Panc1 (cell line): ENCODE measurements around the gene ITPR2. TPM values are rescaled to one million over a fixed set of nuclear protein-coding genes. Genes with fewer than 3 reads are reported as not detected.

Source experiments
- ATAC-seq: fragments of 200-7000 bp; cut with Tn5 transposase; 2 replicates; pipeline ENCODE4 v1.9.1; 2020; ENCODE audit warnings: mild to moderate bottlenecking, moderate library complexity
- BruUV-seq: library from RNA; stranded (reverse); fragments of 400-500 nt; replicated peaks from 2 replicates; lab custom pipeline; 2021; lab: Mats Ljungman, UMichigan
- CTCF ChIA-PET: fragments of 300-600 bp; sonication (Branson Sonifier 250); formaldehyde crosslinking; loops from one replicate; lab custom pipeline; 2022; ENCODE audit warnings: antibody characterized with exemption; lab: Charles Lee
- POLR2A ChIA-PET: fragments of 300-600 bp; sonication (Branson Sonifier 250); formaldehyde crosslinking; loops from one replicate; lab custom pipeline; 2022; ENCODE audit warnings: antibody characterized with exemption; lab: Charles Lee
- DNase-seq: peaks from one replicate; pipeline ENCODE4 v3.0.0-alpha.2; 2010; ENCODE audit warnings: low read depth, low spot score
- H3K27ac ChIP-seq: 2 replicates; pipeline ENCODE4 v1.5.1; 2011; ENCODE audit warnings: mild to moderate bottlenecking, low read length, inconsistent platforms
- H3K27me3 ChIP-seq: fragments of 200-500 bp; sonication (Bioruptor generic); 2 replicates; pipeline ENCODE4 v1.6.0; 2014; ENCODE audit warnings: low read length, inconsistent platforms; ENCODE audit not compliant: control insufficient read depth, insufficient read depth
- H3K36me3 ChIP-seq: fragments of 200-500 bp; sonication (Bioruptor generic); 2 replicates; pipeline ENCODE4 v1.5.1; 2014; ENCODE audit warnings: inconsistent platforms, mild to moderate bottlenecking, low read length, moderate library complexity; ENCODE audit not compliant: control insufficient read depth, insufficient read depth
- H3K4me1 ChIP-seq: 2 replicates; pipeline ENCODE4 v1.5.1; 2011; ENCODE audit warnings: inconsistent platforms, mild to moderate bottlenecking, low read length, moderate library complexity; ENCODE audit not compliant: control insufficient read depth, insufficient read depth
- H3K4me3 ChIP-seq, 2 experiments: 2 replicates each; pipeline ENCODE4 v1.5.1; 2011 to 2012; ENCODE audit warnings: low read depth in 2 of 2, low read length in 2 of 2, mild to moderate bottlenecking in 2 of 2, inconsistent platforms in 1 of 2, moderate library complexity in 1 of 2
- H3K9me3 ChIP-seq: fragments of 200-500 bp; sonication (Bioruptor generic); 2 replicates; pipeline ENCODE4 v1.5.1; 2014; ENCODE audit warnings: low read depth, mild to moderate bottlenecking, inconsistent platforms, low read length, moderate library complexity; ENCODE audit not compliant: control insufficient read depth, insufficient read depth
- POLR2AphosphoS5 ChIP-seq: IDR thresholded peaks from 2 replicates; pipeline ENCODE4 v1.6.1; 2012; ENCODE audit warnings: mild to moderate bottlenecking, low read depth, low read length, moderate library complexity
- SIN3A ChIP-seq: IDR thresholded peaks from 2 replicates; pipeline ENCODE4 v1.6.1; 2012; ENCODE audit warnings: low read depth, mild to moderate bottlenecking, low read length, moderate library complexity, borderline replicate concordance; ENCODE audit not compliant: insufficient read depth
- TCF7L2 ChIP-seq: IDR thresholded peaks from 2 replicates; pipeline ENCODE4 v1.6.1; 2011; ENCODE audit warnings: mild to moderate bottlenecking, low read depth, low read length, inconsistent platforms
- in situ Hi-C: cut with HindIII; loops from 2 replicates; pipeline ENCODE4 v1.10.0; 2016; ENCODE audit warnings: low sequenced_read_pairs, low pct_unique_long_range_greater_than_20kb
- intact Hi-C: fragments of 100-400 bp; cut with micrococcal nuclease; formaldehyde crosslinking; loops from one replicate; pipeline ENCODE4 v1.10.0; 2022; ENCODE audit not compliant: unreplicated experiment
- total RNA-seq: library from RNA; stranded (reverse); gene quantifications from one replicate; pipeline ENCODE4 v1.2.1, GENCODE V29; 2021; ENCODE audit not compliant: unreplicated experiment
- TF ChIP-seq, protein P1 (sequence below): fragments of 450-650 bp; IDR thresholded peaks from 2 replicates; pipeline ENCODE4 v1.5.1; 2017; ENCODE audit warnings: mild to moderate bottlenecking
- TF ChIP-seq, protein P2 (sequence below), 2 experiments: IDR thresholded peaks; 2 replicates each; pipeline ENCODE4 v1.6.1; 2011 to 2012; ENCODE audit warnings: low read depth in 2 of 2, control low read depth in 1 of 2, low read length in 1 of 2, mild to moderate bottlenecking in 1 of 2, moderate library complexity in 1 of 2; ENCODE audit not compliant: insufficient read depth in 1 of 2

The ITPR2 gene
- total RNA-seq, 1 experiment from 2014 or later: 41.8 TPM

DNA sequence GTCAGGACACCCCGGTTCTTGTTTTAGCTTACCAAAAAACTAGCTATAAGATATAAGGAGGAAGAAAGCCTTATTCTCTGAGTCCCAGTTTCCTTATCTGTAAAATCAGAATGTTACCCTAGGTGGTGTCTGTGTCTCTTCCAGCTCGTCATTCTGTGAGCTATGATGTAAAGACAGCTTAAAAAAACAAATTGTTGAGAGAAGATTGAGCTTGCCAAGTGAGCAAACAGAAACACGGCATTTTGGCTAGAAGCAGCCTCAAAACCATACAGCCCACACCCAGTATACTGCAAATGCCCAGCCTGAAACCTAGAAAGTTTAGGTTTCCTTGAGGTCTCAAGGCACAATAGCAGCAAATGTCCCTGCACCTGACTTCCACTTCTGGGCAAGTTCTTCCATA is 486.3 kb downstream of the ITPR2 start:
- TF ChIP-seq, protein P1, sequence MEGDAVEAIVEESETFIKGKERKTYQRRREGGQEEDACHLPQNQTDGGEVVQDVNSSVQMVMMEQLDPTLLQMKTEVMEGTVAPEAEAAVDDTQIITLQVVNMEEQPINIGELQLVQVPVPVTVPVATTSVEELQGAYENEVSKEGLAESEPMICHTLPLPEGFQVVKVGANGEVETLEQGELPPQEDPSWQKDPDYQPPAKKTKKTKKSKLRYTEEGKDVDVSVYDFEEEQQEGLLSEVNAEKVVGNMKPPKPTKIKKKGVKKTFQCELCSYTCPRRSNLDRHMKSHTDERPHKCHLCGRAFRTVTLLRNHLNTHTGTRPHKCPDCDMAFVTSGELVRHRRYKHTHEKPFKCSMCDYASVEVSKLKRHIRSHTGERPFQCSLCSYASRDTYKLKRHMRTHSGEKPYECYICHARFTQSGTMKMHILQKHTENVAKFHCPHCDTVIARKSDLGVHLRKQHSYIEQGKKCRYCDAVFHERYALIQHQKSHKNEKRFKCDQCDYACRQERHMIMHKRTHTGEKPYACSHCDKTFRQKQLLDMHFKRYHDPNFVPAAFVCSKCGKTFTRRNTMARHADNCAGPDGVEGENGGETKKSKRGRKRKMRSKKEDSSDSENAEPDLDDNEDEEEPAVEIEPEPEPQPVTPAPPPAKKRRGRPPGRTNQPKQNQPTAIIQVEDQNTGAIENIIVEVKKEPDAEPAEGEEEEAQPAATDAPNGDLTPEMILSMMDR: no peak
- TF ChIP-seq, protein P2, sequence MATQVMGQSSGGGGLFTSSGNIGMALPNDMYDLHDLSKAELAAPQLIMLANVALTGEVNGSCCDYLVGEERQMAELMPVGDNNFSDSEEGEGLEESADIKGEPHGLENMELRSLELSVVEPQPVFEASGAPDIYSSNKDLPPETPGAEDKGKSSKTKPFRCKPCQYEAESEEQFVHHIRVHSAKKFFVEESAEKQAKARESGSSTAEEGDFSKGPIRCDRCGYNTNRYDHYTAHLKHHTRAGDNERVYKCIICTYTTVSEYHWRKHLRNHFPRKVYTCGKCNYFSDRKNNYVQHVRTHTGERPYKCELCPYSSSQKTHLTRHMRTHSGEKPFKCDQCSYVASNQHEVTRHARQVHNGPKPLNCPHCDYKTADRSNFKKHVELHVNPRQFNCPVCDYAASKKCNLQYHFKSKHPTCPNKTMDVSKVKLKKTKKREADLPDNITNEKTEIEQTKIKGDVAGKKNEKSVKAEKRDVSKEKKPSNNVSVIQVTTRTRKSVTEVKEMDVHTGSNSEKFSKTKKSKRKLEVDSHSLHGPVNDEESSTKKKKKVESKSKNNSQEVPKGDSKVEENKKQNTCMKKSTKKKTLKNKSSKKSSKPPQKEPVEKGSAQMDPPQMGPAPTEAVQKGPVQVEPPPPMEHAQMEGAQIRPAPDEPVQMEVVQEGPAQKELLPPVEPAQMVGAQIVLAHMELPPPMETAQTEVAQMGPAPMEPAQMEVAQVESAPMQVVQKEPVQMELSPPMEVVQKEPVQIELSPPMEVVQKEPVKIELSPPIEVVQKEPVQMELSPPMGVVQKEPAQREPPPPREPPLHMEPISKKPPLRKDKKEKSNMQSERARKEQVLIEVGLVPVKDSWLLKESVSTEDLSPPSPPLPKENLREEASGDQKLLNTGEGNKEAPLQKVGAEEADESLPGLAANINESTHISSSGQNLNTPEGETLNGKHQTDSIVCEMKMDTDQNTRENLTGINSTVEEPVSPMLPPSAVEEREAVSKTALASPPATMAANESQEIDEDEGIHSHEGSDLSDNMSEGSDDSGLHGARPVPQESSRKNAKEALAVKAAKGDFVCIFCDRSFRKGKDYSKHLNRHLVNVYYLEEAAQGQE (IDR thresholded peaks at IDR 0.05; ENCODE audit: insufficient read depth in 1 of 2, low read depth in 2 of 2, low read length in 1 of 2): no peak
- no peak for TF ChIP-seq TCF7L2
- no peak for TF ChIP-seq SIN3A
- no peak for TF ChIP-seq POLR2AphosphoS5
- Histone ChIP-seq H3K36me3 (no peaks in the 10 kb centered on the region), H3K9me3 (no peaks in the 10 kb centered on the region), H3K4me3 (no peak overlapping the region), H3K27ac (no peak overlapping the region), H3K27me3 (no peaks in the 10 kb centered on the region), H3K4me1 (no peaks in the 10 kb centered on the region)
- no peak for ATAC-seq
- BruUV-seq: no TSS peak
- ChIA-PET POLR2A (interaction anchor here (0.7 kb wide), 3 partner anchors 50 to 564 kb away, joined by 3 to 4 read pairs (median 4); no protein-coding TSS in a partner anchor), CTCF (no interaction called here)
- DNase-seq: no peak
- intact Hi-C loops: no loop called here
- in situ Hi-C loops: no loop called here

- BruUV-seq: no TSS peak
- CTCF ChIA-PET: no interaction called here
Observed at GRCh38 chr12:26345471-26346003, 487.5 kb downstream of the ITPR2 start.

More at GRCh38 chr12:26345471-26346003, 487.5 kb downstream of the ITPR2 start:
- no peak for DNase-seq
- Histone ChIP-seq H3K27ac (no peak overlapping the region), H3K36me3 (no peaks in the 10 kb centered on the region), H3K4me1 (no peaks in the 10 kb centered on the region), H3K4me3 (no peak overlapping the region), H3K27me3 (no peaks in the 10 kb centered on the region), H3K9me3 (no peaks in the 10 kb centered on the region)
- ATAC-seq: no peak
- in situ Hi-C loops: no loop called here
- POLR2A ChIA-PET: no interaction called here
- intact Hi-C loops: no loop called here
- TF ChIP-seq SIN3A (no peak), TCF7L2 (no peak), POLR2AphosphoS5 (no peak)
- TF ChIP-seq, protein P2 (IDR thresholded peaks at IDR 0.05; ENCODE audit: insufficient read depth in 1 of 2, low read depth in 2 of 2, low read length in 1 of 2): no peak
